Measurements from ENCODE around the gene HIVEP3.

HIVEP3 gene

DNA sequence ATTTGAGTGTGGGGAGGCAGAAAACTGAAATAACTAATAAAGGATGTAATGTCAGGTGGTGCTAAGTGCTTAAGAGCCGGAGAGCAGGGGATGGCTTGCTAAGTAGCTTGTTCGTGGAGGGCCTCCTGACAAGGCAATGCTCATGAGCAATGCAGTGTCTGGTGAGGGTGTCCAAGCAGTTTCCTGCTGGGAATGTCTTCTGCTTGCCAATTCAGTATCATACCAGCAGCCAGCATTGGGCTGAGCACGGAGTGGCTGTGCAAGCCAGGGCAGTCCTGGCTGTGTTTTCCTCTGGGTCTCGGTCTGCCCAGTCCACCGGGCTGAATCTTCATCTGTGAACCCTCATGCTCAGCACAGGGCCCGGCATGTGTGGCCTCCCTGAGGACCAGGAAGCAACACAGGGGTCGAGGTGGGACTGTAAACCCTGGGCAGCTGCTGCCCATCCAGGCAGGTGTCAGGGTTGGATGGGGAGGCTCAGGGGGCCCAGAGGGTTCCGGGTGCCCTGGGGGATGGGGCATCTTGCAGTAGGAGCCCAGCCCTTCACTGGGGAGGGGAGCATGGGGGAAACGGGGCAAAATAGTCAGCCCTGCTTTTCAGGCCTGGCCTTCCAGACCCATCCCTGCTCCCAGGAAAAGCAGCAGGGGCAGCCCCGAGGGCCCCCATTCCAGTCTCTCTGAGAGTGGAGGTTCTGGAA, 461.7 kb downstream of the HIVEP3 start:
- DNase-seq (ENCODE audit: low read depth) = no peak
- TF ChIP-seq, protein P1, sequence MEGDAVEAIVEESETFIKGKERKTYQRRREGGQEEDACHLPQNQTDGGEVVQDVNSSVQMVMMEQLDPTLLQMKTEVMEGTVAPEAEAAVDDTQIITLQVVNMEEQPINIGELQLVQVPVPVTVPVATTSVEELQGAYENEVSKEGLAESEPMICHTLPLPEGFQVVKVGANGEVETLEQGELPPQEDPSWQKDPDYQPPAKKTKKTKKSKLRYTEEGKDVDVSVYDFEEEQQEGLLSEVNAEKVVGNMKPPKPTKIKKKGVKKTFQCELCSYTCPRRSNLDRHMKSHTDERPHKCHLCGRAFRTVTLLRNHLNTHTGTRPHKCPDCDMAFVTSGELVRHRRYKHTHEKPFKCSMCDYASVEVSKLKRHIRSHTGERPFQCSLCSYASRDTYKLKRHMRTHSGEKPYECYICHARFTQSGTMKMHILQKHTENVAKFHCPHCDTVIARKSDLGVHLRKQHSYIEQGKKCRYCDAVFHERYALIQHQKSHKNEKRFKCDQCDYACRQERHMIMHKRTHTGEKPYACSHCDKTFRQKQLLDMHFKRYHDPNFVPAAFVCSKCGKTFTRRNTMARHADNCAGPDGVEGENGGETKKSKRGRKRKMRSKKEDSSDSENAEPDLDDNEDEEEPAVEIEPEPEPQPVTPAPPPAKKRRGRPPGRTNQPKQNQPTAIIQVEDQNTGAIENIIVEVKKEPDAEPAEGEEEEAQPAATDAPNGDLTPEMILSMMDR (conservative IDR thresholded peaks at IDR 0.05; ENCODE audit: low read depth, low read length) = no peak
- no peak overlapping the region for H3K4me3 ChIP-seq (ENCODE audit: low read length)

All from retinal pigment epithelial cell (primary cell).